ENCODE measurements around the gene TMEM151B. TPM values are rescaled to one million over a fixed set of nuclear protein-coding genes. Genes with fewer than 3 reads are reported as not detected.

TMEM151B gene
- total and polyA plus RNA-seq, 2 of the 13 experiments (the other 11 are each of a cell fraction or from before 2014, with no cell fraction given): not detected

- TF ChIP-seq POLR2G (IDR thresholded peaks at IDR 0.05; ENCODE audit: low read depth, low read length): peak; percentile 22; the same call in 1 of the 2 replicates
- TF ChIP-seq HBP1 (CRISPR knock-in tag; IDR thresholded peaks at IDR 0.05; ENCODE audit: low read depth): 0 out of 2 replicates have a peak, but pooled peaks have one; percentile 31
- peak; percentile 35; the same call in 1 of the 2 replicates for TF ChIP-seq BORCS8-MEF2B (CRISPR knock-in tag; IDR thresholded peaks at IDR 0.05)
- TF ChIP-seq ZNF891 (CRISPR knock-in tag; IDR thresholded peaks at IDR 0.05): 0 out of 2 replicates have a peak, but pooled peaks have one; percentile 24
- TF ChIP-seq GATAD2A (CRISPR knock-in tag; IDR thresholded peaks at IDR 0.05): 0 out of 2 replicates have a peak, but pooled peaks have one; percentile 11
- TF ChIP-seq TEAD2 (CRISPR knock-in tag; IDR thresholded peaks at IDR 0.05): no peak
- no peak for TF ChIP-seq XRCC5 (optimal IDR thresholded peaks at IDR 0.05; ENCODE audit: low read length)
- peak; percentile 19 for TF ChIP-seq RBFOX2 (IDR thresholded peaks at IDR 0.05; ENCODE audit: low read depth, low read length)
- TF ChIP-seq ZMAT5 (CRISPR knock-in tag; IDR thresholded peaks at IDR 0.05; ENCODE audit: borderline replicate concordance, low read depth): no peak
- TF ChIP-seq NCOA5 (CRISPR knock-in tag; IDR thresholded peaks at IDR 0.05): no peak
- no peak for TF ChIP-seq ZNF800 (CRISPR knock-in tag; IDR thresholded peaks at IDR 0.05)
- TF ChIP-seq HNF1A (IDR thresholded peaks at IDR 0.05; ENCODE audit: low read depth): no peak
- TF ChIP-seq HNF1A (CRISPR knock-in tag; IDR thresholded peaks at IDR 0.05; ENCODE audit: borderline replicate concordance): no peak
- no peak; the same call in 1 of the 2 replicates for TF ChIP-seq ZNF350 (CRISPR knock-in tag; IDR thresholded peaks at IDR 0.05; ENCODE audit: borderline replicate concordance, low read depth)
- TF ChIP-seq AGO2 (optimal IDR thresholded peaks at IDR 0.05; ENCODE audit: low read depth, low read length): peak; percentile 58
- TF ChIP-seq USF2 (IDR thresholded peaks at IDR 0.05; ENCODE audit: low read depth, low read length): 0 out of 2 replicates have a peak, but pooled peaks have one; percentile 2
- no peak for TF ChIP-seq USF2 (CRISPR knock-in tag; IDR thresholded peaks at IDR 0.05; ENCODE audit: borderline replicate concordance)
- TF ChIP-seq JUNB (CRISPR knock-in tag; IDR thresholded peaks at IDR 0.05; ENCODE audit: borderline replicate concordance): 0 out of 2 replicates have a peak, but pooled peaks have one; percentile 10
Observed at GRCh38 chr6:44255105-44255808, 15.0 kb upstream of the TMEM151B start (continued).

Data from HepG2 (cell line).